NCI-H446 (cell line): Measurements from ENCODE around the gene DIDO1.
"Not testable (repeated sequence)": the region's sequence is repeated elsewhere in the genome, so short reads cannot be mapped to it uniquely, and the experiment has no call there.

Experiments
- DNase-seq, 2 experiments: peaks; one replicate each; lab custom pipeline; 2025; lab: John Stamatoyannopoulos, UW

DIDO1 gene

GRCh38 chr20:62929051-62929538 lies 2.8 kb upstream of the DIDO1 start:
- no peak for DNase-seq

- no peak for DNase-seq
These were observed 2.1 kb upstream of the DIDO1 start for GRCh38 chr20:62928246-62928939.

- no peak for DNase-seq
These were observed 912 bp upstream of the DIDO1 start for GRCh38 chr20:62927128-62927705.

- DNase-seq, result no peak
These were observed 681 bp downstream of the DIDO1 start for GRCh38 chr20:62925420-62926228.

- no peak for DNase-seq
These were observed 1.3 kb downstream of the DIDO1 start for GRCh38 chr20:62925076-62925419.

- DNase-seq, result no peak
These were observed 1.7 kb downstream of the DIDO1 start for GRCh38 chr20:62924442-62925075.

GRCh38 chr20:62923669-62924441 lies 2.5 kb downstream of the DIDO1 start:
- no peak for DNase-seq

- not testable (repeated sequence) for DNase-seq
These were observed 3.1 kb downstream of the DIDO1 start for GRCh38 chr20:62923059-62923668.

- DNase-seq, result no peak
These were observed 3.8 kb downstream of the DIDO1 start for GRCh38 chr20:62922451-62922921.

- peak in 1 of 2 experiments; percentile 20 for DNase-seq
These were observed 5.1 kb downstream of the DIDO1 start for GRCh38 chr20:62921119-62921687.

- no peak for DNase-seq
These were observed 6.2 kb downstream of the DIDO1 start for GRCh38 chr20:62920039-62920645.

GRCh38 chr20:62918831-62919230 lies 7.5 kb downstream of the DIDO1 start:
- DNase-seq, result no peak

GRCh38 chr20:62918147-62918546 lies 8.2 kb downstream of the DIDO1 start:
- no peak for DNase-seq

- DNase-seq, result no peak
These were observed 8.6 kb downstream of the DIDO1 start for GRCh38 chr20:62917720-62918119.

GRCh38 chr20:62916703-62917476 lies 9.4 kb downstream of the DIDO1 start:
- DNase-seq, result no peak

- no peak for DNase-seq
These were observed 11.3 kb downstream of the DIDO1 start for GRCh38 chr20:62914970-62915457.

GRCh38 chr20:62914436-62914835 lies 11.9 kb downstream of the DIDO1 start:
- no peak for DNase-seq

- DNase-seq, result no peak
These were observed 13.2 kb downstream of the DIDO1 start for GRCh38 chr20:62913043-62913630.

- DNase-seq, result no peak
These were observed 14.5 kb downstream of the DIDO1 start for GRCh38 chr20:62911701-62912280.
